Non-pigmented ciliary epithelial cell (primary cell): ENCODE data around the gene WDR82.
"Not testable (repeated sequence)": the region's sequence is repeated elsewhere in the genome, so short reads cannot be mapped to it uniquely, and the experiment has no call there.

Source experiments
- DNase-seq: peaks from one replicate; pipeline ENCODE4 v3.0.0-alpha.2; 2010; ENCODE audit warnings: low read depth

The WDR82 gene

DNA sequence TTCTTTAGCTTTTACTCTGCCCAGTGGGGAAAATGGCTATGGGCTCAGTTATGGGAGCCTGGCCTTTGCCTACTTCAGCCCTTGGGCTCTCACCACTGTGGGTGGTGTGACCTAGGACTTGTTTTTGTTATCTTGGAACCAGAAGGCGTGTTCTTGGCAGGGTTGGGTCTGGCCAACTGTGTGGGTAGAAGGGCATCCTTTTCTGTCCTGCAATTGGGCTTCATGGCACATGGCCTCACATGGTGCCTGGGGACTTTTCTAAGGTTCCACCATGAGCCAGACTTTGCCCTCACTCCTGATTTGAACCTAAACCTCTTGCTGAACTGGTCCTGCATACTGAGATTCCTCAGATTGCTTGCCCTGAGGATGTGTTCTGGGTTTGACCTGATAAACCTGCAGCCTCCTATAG is 10.9 kb upstream of the WDR82 start:
- DNase-seq: no peak

DNA sequence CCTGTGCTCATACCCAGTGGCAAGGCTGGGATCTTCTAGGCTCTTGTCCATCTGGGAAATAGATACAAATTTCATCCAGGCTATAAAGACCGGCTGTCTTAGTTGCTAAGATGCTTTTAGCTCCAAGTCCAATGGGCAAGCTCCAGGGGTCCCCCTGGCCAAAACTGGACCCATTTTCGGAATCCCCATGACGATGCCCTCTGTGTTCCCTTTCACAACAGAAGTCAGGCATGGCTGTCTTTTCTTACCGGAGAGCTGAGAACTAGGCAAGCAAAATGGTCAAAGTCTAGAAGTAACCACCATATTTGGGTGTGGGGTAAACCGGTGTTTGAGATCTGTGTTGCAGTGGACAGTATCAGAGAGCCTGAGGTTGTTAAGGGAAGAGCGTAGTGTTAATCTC is 10.2 kb upstream of the WDR82 start:
- DNase-seq: no peak

DNA sequence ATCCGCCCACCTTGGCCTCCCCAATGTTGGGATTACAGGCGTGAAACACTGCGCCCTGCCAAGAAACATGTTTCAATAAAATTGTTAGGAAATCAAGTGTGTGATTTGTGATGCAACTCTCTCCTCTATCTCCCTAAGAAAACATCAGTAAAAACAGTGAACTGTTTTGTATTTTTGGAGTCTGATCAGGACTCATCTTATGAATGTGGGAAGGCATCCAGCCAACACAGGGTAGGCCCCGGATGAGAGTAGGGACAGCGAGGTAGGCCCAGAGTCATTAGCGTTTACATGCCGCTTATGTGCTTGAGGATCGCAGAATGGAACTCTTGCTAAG is 8.3 kb upstream of the WDR82 start:
- no peak for DNase-seq

DNA sequence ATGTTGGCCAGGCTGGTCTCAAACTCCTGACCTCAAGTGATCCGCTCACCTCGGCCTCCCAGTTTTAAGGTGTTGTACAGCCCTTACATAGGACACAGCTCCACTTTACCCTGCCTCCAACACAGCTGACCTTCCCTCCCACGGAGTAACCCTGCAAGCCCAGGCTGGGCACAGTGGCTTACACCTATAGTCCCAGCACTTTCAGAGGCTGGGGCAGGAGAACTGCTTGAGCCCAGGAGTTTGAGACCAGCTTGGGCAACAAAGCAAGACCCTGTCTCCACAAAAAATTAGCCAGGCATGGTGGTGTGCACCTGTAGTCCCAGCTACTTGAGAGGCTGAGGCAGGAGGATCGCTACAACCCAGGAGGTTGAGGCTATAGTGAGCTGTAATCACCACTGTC is 5.6 kb upstream of the WDR82 start:
- DNase-seq: not testable (repeated sequence)

DNA sequence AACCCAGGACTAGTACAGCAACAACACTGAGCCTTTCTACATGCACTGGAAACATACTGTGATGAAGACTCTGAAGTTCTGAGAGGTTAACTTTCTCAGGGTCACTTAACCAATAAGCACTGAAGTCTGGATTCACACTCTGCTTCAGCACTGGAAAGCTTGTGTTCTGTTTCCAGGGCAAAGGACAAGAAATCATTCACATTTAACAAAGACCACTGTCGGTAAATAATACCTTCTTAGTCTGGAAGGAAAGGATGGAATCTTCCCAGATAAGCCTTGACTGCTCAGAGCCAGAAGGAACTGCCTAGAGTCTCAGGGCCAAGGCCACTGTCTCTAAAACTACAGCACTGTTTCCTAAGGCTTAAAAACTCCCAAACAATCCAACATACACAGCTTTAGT is 4.9 kb upstream of the WDR82 start:
- no peak for DNase-seq

DNA sequence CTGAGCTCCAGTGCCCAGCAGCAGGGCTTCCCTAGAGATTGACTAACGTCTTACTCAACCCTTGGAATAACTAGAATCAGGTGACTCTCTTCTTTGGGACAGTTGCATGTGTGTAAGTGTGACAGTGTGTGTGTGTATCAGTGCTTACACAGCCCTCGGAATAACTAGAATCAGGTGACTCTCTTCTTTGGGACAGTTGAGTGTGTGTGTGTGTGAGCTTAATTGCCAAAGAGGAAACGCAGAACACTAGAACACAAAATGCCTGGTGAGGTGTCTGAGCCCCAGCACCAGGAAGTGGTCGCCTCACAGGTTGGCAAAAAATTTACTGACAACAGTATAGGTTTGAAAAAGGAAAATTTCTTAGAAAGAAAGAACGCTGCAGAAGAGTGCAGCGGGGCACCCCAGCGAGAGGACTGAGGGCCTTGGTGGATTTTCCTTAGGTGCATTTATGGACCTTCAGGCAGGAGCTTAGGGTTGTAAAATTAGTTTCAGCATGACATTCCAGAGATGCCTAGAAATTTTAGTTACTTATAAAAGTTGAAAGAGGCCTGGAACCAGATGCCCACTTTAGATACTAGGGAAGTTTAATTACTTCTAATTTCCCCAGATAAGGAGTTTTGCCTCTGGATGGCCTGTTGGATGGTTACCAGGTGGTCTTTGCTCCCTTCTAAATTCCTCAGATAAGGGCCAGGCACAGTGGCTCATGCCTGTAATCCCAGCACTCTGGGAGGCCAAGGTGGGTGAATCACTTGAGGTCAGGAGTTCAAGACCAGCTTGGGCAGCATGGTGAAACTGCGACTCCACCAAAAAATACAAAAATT is 3.7 kb upstream of the WDR82 start:
- DNase-seq: no peak

DNA sequence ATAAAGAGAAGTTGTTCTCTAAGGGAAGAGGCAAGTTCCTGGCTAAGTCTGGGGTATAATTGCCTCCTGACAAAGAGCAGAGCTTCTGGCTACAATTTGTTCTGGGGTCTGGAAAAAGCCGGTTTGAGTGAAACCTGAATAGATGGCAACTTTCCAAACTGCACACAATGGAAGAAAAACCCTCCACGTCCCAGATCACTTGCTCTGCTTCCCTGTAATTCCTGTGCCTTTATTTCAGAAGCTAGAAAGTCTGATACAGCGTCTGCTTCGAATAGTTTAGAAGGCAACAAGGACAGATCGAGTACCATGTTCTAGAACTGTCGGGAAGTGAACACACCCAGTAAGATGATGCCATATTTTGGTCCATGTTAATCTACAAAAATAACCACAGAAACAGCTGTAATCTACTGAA is 1.6 kb upstream of the WDR82 start:
- DNase-seq: no peak

DNA sequence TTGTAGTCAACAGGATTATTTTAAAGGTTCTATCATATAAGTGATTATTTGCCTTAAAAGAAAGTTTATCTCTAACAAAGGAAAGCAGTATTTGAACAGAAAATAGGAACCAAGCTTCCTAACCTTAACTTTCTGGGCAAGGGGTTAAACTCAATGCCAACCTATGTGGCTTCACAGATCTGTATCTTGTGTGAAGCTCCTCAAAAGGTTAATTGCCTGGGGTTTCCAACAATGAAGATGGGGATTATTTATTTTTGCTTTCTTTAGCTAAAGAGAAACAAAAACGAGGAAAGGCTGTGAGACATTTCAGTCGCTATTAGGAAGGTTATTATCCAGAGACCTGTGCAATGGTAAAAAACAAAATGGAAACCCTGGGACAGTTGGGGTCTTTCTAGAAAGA is 1.1 kb upstream of the WDR82 start:
- DNase-seq: no peak

DNA sequence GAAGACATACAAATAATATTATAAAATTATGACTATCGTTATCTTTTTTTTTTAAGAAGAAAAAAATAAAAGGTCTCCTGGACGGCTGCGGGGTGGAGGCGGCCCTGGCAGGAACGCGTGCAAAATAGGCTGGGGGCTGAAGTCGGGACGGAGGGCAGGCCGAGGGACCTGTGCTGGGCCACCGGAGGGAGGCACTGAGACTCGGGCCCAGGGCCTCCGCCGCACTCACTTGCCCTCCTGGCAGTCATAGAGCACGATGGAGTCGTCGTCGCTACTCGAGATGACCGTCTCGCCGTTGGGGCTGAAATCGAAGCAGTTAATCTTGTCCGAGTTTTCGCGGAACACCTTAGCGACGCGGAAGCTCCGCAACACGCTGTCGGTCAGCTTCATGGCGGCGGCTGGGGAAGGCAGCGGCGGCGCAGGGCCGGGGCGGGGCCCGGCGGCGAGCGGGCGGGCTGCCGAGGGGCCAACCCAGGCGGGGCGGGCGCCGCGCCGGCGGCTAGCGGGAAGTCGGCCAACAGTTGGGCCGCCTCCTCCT is 408 bp downstream of the WDR82 start:
- DNase-seq: no peak

DNA sequence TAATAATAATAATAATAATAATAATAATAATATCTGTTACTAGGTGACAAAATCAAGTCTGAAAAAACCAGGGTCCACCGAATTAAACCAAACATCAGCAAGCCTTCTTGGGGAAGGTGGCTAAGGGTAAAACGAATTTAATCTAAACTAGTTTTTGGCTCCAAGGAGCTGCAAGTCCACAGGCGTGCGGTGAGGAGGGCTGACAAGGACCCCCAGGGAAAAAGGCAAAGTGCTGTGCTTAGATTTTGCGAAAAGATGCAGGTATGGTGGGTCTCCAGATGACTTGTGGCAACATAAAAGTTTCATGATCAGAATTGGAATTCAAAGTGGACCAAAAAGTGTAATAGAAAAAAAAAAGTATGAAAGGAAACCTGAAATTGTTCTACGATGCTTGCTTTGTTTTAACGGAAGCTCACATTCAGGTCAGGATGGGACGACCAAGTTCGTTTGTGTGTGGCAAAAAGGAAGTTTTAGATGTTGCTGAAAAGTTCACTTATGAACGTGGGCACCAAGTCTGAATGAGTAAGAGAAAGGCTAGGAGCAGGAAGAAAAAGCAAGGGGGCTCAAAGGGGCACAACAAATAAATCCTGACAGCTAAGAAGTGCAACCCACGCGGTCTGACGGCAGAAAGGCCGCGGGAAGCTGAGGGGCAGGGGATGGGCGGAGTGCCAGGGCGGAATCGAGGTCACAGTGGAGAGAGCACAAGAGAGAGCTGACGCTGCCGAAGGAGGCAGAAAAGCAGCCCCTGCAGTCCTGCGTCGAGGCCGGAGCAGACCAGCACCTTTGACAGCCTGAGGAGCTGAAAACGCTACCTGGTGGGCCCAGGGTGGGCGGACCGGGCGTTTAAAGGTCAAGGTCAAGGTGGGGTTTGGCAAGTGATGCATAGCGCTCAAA is 1.1 kb downstream of the WDR82 start:
- DNase-seq: no peak

DNA sequence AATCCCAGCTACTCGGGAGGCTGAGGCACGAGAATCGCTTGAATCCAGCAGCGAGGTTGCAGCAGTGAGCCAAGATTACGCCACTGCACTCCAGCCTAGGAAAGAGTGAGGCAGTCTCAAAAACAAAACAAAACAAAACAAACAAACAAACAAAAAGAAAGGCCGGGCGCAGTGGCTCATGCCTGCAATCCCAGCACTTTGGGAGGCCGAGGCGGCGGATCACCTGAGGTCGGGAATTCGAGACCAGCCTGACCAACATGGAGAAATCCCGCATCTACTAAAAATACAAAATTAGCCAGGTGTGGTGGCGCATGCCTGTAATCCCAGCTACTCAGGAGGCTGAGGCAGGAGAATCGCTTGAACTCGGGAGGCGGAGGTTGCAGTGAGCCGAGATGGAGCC is 3.7 kb downstream of the WDR82 start:
- not testable (repeated sequence) for DNase-seq

DNA sequence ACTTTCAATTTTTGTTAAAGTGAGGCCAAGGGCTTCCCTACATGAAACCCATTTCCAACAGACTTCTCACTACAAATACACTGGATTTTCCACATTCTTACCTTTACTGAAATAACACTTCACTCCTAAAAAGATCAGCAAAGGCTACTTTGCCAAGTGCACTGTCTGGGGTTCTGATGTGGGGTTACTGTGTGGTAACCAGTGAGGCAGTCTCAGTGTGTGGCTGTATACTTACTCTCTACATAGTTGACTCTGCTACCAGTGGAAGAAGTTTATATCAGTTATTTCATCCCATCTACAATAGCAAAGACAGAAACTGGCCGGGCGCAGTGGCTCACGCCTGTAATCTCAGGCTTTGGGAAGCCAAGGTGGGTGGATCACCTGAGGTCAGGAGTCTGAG is 5.6 kb downstream of the WDR82 start:
- no peak for DNase-seq

DNA sequence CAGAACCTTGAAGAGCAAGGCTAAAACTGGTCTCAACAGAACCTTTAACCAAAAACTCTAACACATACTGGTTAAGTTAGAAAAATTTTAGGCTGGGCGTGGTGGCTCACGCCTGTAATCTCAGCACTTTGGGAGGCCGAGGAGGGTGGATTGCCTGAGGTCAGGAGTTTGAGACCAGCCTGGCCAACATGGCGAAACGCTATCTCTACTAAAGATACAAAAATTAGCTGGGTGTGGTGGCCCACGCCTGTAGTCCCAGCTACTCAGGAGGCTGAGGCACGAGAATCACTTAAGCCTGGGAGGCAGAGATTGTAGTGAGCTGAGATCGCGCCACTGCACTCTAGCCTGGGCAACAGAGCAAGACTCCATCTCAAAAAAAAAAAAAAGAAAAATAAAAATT is 6.3 kb downstream of the WDR82 start:
- DNase-seq: not testable (repeated sequence)

DNA sequence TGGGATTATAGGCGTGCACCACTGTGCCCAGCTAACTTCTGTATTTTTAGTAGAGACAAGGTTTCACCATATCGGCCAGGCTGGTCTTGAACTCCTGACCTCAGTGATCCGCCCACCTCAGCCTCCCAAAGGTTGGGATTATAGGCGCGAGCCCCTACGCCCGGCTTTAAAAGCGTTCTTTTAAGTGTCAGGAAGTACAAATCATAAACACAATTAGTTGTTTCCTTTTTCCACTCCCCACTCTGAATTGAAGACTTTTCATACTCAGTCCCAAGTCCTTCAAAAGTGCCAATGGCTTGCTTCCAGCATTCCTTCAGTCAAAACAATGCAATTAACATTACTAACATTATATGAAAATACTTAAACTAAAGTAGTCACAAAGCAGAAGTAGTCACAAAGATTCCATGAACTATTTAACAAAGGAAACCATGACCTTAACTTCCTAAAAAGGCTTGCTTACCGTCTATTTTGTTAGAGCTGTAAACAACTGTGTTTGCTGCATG is 8.1 kb downstream of the WDR82 start:
- no peak for DNase-seq

DNA sequence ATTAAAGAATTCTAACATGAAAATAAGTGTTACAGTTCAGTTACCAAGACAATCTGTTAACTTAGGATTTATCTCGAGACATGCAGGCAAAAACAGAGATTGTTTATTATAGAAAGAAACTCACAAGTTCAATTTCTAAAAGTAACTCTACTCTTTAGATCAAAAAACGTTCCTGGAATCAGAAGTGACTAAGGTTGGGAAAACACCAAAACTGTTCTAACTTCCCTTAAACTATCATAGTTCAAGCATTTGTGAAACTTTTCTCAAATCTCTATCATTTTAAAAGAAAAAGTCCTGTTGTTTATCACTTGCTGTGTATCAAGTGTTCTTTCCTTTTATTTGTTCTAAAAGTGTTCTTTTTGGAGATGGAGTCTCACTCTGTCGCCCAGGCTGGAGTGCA is 8.7 kb downstream of the WDR82 start:
- no peak for DNase-seq

DNA sequence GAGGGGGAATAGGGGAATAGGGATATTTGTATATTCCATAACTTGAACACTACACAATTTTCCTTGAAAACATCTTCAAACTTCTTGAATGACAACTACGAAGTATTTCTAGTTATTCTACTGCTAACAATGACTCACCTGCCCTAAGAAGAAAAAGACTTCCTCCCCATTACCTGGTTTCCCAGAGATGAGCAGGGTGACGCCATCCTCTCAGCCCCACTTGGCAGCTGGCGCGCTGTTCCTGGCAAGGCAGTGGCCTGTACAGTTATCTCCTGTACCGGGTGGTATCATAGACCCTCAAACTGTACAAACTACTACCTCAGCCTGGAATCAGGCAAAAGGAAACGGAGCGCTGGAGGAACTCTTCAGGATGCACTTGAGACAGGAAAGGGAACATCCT is 10.4 kb downstream of the WDR82 start:
- DNase-seq: no peak

DNA sequence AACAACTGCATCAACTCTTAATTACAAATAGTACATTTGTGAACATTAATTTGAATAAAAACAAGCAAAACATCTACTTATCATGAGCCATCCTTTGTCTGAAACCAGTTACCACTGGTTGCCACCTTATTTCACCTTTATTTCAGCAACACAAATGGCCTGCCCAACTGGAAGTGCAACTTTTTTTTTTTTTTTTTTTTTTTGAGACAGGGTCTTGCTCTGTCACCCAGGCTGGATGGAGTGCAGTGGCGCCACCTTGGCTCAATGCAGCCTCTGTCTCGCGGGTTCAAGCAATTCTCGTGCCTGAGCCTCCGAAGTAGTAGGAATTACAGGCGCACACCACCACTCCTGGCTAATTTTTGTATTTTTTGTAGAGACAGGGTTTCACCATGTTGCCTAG is 13.1 kb downstream of the WDR82 start:
- no peak for DNase-seq

DNA sequence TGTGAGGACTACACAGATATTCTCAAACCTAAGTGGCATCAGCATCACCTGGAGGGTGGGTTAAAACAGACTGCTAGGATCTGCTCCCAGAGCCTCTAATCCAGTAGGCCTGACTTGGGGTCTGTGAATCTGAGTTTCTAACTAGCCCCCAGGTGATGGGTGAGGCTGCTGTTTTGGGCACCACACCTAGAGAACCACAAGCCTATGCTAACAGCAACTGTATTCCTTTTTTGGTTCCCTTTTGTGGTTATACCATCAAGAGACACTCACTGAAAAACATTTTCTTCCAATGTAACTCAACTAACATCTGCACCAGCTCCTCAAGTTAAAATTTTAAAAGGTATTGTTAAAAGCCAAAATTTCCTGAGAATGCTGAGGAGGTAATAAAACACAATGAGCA is 16.0 kb downstream of the WDR82 start:
- DNase-seq: no peak

DNA sequence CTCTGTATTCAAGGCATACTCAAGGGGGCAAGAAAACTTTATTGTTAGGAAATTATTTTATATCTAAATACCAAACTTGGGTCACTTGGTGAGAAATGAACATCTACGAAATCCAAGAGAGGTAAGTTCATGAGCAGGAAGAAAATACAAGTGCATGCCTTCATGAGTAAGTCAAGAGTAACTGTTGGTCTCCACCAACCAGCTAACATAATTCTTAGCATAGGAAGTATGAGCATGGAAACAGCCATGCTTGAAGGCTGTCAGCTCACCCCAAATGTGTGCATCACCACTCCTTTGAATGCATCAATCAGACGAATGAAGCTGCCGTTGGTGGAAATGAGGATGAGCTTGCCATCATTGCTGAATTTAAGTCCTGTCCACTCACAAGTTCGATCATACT is 19.0 kb downstream of the WDR82 start:
- no peak for DNase-seq

DNA sequence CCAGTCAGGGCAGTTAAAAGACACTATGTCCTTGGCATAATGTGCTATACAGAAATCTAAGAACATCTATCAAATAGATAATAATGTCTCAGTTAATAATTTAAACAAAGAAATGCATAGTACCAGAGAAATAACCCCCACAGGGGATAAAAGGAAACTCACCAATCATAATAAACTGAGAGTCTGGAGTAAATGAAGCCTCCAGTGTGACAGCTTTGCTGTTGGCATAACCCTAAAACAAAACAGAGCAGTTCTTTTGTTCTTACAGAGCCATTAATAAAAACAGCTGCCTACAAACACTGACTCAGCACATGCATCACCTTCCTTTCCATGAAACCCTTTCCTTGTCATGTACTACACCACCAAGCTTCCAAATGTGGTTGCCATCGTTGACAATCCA is 19.4 kb downstream of the WDR82 start:
- no peak for DNase-seq

DNA sequence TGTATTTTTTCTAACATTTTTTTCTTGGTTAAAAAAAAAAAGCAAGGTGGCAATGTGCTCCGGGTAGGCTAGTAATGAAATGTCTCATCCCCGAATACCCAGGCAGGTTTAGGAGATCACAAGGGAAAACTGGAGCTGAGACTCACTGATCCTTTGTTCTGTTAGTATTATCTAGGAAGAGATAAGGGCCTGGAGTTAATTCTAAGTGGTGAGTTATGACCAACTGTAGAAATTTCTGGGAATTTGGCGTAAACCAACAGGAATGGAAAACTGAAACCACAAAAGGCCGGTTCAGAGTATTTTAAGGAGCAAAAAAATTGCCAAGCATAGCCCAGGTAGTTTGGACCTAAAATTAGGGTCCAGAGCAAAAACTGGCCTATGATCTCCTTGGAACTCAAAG is 20.5 kb downstream of the WDR82 start:
- no peak for DNase-seq

DNA sequence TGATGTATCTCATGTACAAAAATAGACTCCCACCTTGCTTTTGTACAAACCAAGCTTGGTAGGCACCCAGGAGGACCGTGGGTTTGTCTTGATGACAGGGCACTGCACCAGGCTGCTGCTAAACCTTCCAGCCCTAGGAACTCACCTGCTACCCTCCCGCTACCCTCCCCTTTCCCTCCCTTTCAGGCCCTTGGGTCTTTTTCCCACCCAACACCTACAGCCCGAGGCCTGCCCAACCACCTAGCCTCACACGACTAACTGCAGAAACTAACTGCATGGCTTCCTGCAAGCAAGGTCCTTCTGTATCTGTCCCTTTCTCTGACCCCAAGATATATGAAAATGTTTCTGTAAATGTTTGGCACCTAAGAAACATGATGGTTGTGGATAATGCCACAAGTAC is 21.8 kb downstream of the WDR82 start:
- no peak for DNase-seq

DNA sequence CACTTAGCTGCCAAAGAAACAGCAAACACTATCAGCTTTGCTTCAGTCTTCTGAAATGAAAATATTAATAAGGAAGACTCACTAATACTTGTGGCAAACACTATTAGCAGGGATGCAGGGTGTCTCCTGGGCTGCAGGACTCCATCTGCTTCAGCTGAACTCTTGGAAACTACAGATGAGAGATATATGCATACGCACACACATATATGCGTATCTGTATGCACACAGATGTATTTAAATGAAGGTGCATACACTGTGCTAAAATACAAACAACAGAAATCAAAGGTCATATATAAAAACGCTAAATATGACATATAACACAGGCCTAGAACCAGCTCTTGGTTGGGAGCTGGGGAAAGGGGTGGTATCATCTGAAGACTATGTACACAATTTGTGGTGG is 22.3 kb downstream of the WDR82 start:
- DNase-seq: no peak
